Fibroblast of lung (primary cell): ENCODE results near the gene PRELID3B. TPM values are rescaled to one million over a fixed set of nuclear protein-coding genes. Genes with fewer than 3 reads are reported as not detected.

ENCODE experiments used
- DNase-seq, 2 donors: peaks; one replicate each; pipeline versions ENCODE4 v3.0.0 to v3.0.0-alpha.2; 2010; ENCODE audit warnings: low read depth in 2 of 2
- H2AFZ ChIP-seq: 2 replicates; pipeline ENCODE4 v1.5.1; 2012; ENCODE audit warnings: low read length, control low read depth, inconsistent platforms
- H3K27ac ChIP-seq: 2 replicates; pipeline ENCODE4 v1.5.1; 2011; ENCODE audit warnings: low read length, control low read depth; ENCODE audit not compliant: insufficient read depth
- H3K27me3 ChIP-seq: 2 replicates; pipeline ENCODE4 v1.5.1; 2011; ENCODE audit warnings: mild to moderate bottlenecking, low read length; ENCODE audit not compliant: control insufficient read depth, insufficient read depth
- H3K36me3 ChIP-seq: 2 replicates; pipeline ENCODE4 v1.5.1; 2011; ENCODE audit warnings: low read length; ENCODE audit not compliant: control insufficient read depth, insufficient read depth
- H3K4me1 ChIP-seq: 2 replicates; pipeline ENCODE4 v1.5.1; 2011; ENCODE audit warnings: low read length; ENCODE audit not compliant: control insufficient read depth, insufficient read depth; ENCODE audit errors: extremely low read depth
- H3K4me2 ChIP-seq: 2 replicates; pipeline ENCODE4 v1.5.1; 2011; ENCODE audit warnings: low read length, control low read depth; ENCODE audit not compliant: insufficient read depth; ENCODE audit errors: extremely low read depth
- H3K4me3 ChIP-seq, 4 experiments: fragments of 200-600 bp in 1 of 4; sonication (generic) in 1 of 4; replicated peaks in 1 of 4; 2 replicates each; pipeline ENCODE4 v1.5.1; 2011 to 2016; ENCODE audit warnings: low read length in 4 of 4, low read depth in 3 of 4, mild to moderate bottlenecking in 3 of 4, control low read depth in 2 of 4, inconsistent platforms in 1 of 4, mixed read lengths in 1 of 4; ENCODE audit not compliant: insufficient read depth in 1 of 4; ENCODE audit errors: control extremely low read depth in 1 of 4
- H3K79me2 ChIP-seq: 2 replicates; pipeline ENCODE4 v1.5.1; 2012; ENCODE audit warnings: mild to moderate bottlenecking, low read length, inconsistent platforms; ENCODE audit not compliant: control insufficient read depth, insufficient read depth
- H3K9ac ChIP-seq: 2 replicates; pipeline ENCODE4 v1.5.1; 2011; ENCODE audit warnings: mild to moderate bottlenecking, low read length, control low read depth; ENCODE audit not compliant: insufficient read depth
- H3K9me3 ChIP-seq: 2 replicates; pipeline ENCODE4 v1.5.1; 2012; ENCODE audit warnings: low read depth, low read length; ENCODE audit not compliant: control insufficient read depth, insufficient read depth
- H4K20me1 ChIP-seq: 2 replicates; pipeline ENCODE4 v1.5.1; 2011; ENCODE audit warnings: low read length; ENCODE audit not compliant: control insufficient read depth, insufficient read depth; ENCODE audit errors: extremely low read depth
- EZH2 ChIP-seq: IDR thresholded peaks from 2 replicates; pipeline ENCODE4 v1.5.1; 2012; ENCODE audit warnings: low read length, control low read depth, mild to moderate bottlenecking; ENCODE audit errors: missing control alignments
- polyA plus RNA-seq, 2 donors: library from polyadenylated mRNA; depleted of rRNA in 1 of 2; stranded (reverse) in 1 of 2; unstranded in 1 of 2; fragments of >200 nt; gene quantifications; 2 replicates each; pipeline ENCODE4 v1.2.1, GENCODE V29; 2011 to 2012; ENCODE audit warnings: missing spikeins in 1 of 2
- total RNA-seq: library from RNA; depleted of rRNA; stranded (reverse); fragments of >200 nt; gene quantifications from 2 replicates; pipeline ENCODE4 v1.2.1, GENCODE V29; 2014
- TF ChIP-seq, protein P1 (sequence below), 2 donors: IDR thresholded peaks in 1 of 2; conservative IDR thresholded peaks in 1 of 2; 1 replicate in 1 of 2; 2 replicates in 1 of 2; pipeline ENCODE4 v1.5.1; 2011 to 2012; ENCODE audit warnings: low read length in 2 of 2, control low read depth in 1 of 2, inconsistent platforms in 1 of 2, low read depth in 1 of 2, mild to moderate bottlenecking in 1 of 2

The PRELID3B gene
- total and polyA plus RNA-seq, 2 donors (not counting 1 experiment from before 2014, with no cell fraction given), result 64.5 to 127 TPM

GRCh38 chr20:59039233-59039632 is 3.4 kb downstream of the PRELID3B start:
- peaks cover 2% of the 10 kb centered on the region for H3K36me3 ChIP-seq
- no peaks in the 10 kb centered on the region for H4K20me1 ChIP-seq
- H3K4me3 ChIP-seq, result no peak overlapping the region
- DNase-seq, result peak in 1 of 2 donors; percentile 55
- no peak overlapping the region for H3K9ac ChIP-seq
- no peaks in the 10 kb centered on the region for H3K27me3 ChIP-seq
- H3K27ac ChIP-seq, result no peak overlapping the region
- no peaks in the 10 kb centered on the region for H3K9me3 ChIP-seq
- no peak for TF ChIP-seq EZH2
- TF ChIP-seq, protein P1, sequence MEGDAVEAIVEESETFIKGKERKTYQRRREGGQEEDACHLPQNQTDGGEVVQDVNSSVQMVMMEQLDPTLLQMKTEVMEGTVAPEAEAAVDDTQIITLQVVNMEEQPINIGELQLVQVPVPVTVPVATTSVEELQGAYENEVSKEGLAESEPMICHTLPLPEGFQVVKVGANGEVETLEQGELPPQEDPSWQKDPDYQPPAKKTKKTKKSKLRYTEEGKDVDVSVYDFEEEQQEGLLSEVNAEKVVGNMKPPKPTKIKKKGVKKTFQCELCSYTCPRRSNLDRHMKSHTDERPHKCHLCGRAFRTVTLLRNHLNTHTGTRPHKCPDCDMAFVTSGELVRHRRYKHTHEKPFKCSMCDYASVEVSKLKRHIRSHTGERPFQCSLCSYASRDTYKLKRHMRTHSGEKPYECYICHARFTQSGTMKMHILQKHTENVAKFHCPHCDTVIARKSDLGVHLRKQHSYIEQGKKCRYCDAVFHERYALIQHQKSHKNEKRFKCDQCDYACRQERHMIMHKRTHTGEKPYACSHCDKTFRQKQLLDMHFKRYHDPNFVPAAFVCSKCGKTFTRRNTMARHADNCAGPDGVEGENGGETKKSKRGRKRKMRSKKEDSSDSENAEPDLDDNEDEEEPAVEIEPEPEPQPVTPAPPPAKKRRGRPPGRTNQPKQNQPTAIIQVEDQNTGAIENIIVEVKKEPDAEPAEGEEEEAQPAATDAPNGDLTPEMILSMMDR (conservative IDR thresholded peaks at IDR 0.05 in 1 of 2, IDR thresholded peaks at IDR 0.05 in 1 of 2; ENCODE audit: low read depth in 1 of 2, low read length in 2 of 2), result no peak
- no peak overlapping the region for H2AFZ ChIP-seq
- no peak overlapping the region for H3K4me2 ChIP-seq
- H3K79me2 ChIP-seq, result peaks cover 46% of the 10 kb centered on the region
- H3K4me1 ChIP-seq, result peaks cover 5% of the 10 kb centered on the region

DNA sequence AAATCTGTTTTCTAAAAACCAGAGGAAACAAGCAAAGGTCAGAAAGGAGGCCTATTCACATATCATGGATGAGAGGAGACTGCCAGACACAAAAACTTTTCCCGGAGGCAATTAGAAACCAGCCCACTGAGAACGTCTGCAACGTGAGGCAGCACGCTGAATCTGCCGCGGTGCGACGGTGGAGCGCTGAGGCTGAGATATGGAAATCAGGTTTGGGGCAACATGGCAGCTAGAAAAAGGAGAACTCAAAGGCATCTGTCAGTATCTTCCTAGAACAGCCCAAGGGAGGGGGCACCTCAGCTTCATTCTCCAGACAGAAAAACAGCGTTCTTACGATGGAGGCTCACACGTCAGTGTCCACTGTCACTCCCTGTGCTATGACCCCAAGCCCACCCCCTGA is 5.2 kb downstream of the PRELID3B start:
- peaks cover 44% of the 10 kb centered on the region for H3K79me2 ChIP-seq
- no peaks in the 10 kb centered on the region for H3K9me3 ChIP-seq
- H3K4me3 ChIP-seq, result no peak overlapping the region
- no peak overlapping the region for H2AFZ ChIP-seq
- H4K20me1 ChIP-seq, result no peaks in the 10 kb centered on the region
- H3K4me2 ChIP-seq, result no peak overlapping the region
- peaks cover 2% of the 10 kb centered on the region for H3K36me3 ChIP-seq
- no peaks in the 10 kb centered on the region for H3K4me1 ChIP-seq
- no peak overlapping the region for H3K9ac ChIP-seq
- H3K27me3 ChIP-seq, result no peaks in the 10 kb centered on the region
- DNase-seq, result no peak
- TF ChIP-seq EZH2, result no peak
- TF ChIP-seq, protein P1 (conservative IDR thresholded peaks at IDR 0.05 in 1 of 2, IDR thresholded peaks at IDR 0.05 in 1 of 2; ENCODE audit: low read depth in 1 of 2, low read length in 2 of 2), result no peak
- H3K27ac ChIP-seq, result no peak overlapping the region

GRCh38 chr20:59035381-59035780 is 7.2 kb downstream of the PRELID3B start:
- Histone ChIP-seq H3K27ac (no peak overlapping the region), H3K4me1 (peaks cover 7% of the 10 kb centered on the region), H3K79me2 (peaks cover 40% of the 10 kb centered on the region), H3K9me3 (no peaks in the 10 kb centered on the region), H3K4me3 (no peak overlapping the region), H2AFZ (no peak overlapping the region), H3K4me2 (no peak overlapping the region), H3K36me3 (peaks cover 2% of the 10 kb centered on the region), H3K9ac (no peak overlapping the region), H3K27me3 (no peaks in the 10 kb centered on the region), H4K20me1 (no peaks in the 10 kb centered on the region)
- no peak for DNase-seq
- TF ChIP-seq EZH2, result no peak
- TF ChIP-seq, protein P1 (conservative IDR thresholded peaks at IDR 0.05 in 1 of 2, IDR thresholded peaks at IDR 0.05 in 1 of 2; ENCODE audit: low read depth in 1 of 2, low read length in 2 of 2), result no peak
